HG03060 (cell line): Measurements from ENCODE around the gene GALNT12.

Source experiments
- ATAC-seq: cut with Tn5 transposase; IDR thresholded peaks from one replicate; pipeline ENCODE4 v1.9.1; 2021; ENCODE audit warnings: low read depth, moderate number of reproducible peaks; ENCODE audit not compliant: unreplicated experiment

The GALNT12 gene

DNA sequence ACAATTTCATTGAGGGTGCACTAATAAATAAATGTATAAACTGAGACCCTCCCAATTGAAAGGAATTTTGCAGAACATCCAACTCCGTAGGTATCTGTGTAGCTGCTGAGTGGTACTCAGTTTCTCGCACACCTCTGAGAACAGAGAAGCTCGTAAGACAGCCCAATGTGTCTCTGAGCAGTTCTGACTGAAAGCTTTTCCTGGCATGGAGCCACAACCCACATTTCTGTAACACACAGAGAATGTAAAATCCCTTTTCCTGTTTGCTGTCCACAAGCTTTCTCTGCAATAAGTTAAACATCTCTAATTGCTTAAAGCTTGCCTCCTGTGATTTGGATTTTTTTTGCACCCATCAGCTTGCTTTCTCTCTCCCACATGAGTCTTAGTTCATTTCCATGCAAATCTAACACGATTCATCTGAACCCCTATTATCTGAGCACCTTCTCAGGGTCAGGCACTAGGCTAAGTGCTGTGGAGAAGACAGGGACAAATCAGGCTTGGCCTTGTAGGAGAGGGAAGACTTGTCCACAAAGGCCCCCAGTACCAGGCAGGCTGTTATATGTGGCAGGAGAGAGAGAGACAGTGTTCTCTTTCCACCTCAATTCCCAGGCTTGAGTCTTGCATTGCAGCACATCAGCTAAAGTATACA is 92.1 kb downstream of the GALNT12 start:
- no peak for ATAC-seq
